GM18507 (cell line): Measurements from ENCODE around the gene ST6GALNAC2.
A peak's percentile ranks its signal among the peaks of the same experiment; 100 is the strongest.
"Not testable (repeated sequence)": the region's sequence is repeated elsewhere in the genome, so short reads cannot be mapped to it uniquely, and the experiment has no call there.

Source experiments
- DNase-seq: peaks from one replicate; pipeline ENCODE4 v3.0.0; 2011; ENCODE audit warnings: low read depth; ENCODE audit not compliant: insufficient read length; ENCODE audit errors: extremely low spot score
- FAIRE-seq: peaks from 2 replicates; lab custom pipeline; 2011; peaks lifted over from hg19 to GRCh38; lab: Jason Lieb, UNC

The ST6GALNAC2 gene

DNA sequence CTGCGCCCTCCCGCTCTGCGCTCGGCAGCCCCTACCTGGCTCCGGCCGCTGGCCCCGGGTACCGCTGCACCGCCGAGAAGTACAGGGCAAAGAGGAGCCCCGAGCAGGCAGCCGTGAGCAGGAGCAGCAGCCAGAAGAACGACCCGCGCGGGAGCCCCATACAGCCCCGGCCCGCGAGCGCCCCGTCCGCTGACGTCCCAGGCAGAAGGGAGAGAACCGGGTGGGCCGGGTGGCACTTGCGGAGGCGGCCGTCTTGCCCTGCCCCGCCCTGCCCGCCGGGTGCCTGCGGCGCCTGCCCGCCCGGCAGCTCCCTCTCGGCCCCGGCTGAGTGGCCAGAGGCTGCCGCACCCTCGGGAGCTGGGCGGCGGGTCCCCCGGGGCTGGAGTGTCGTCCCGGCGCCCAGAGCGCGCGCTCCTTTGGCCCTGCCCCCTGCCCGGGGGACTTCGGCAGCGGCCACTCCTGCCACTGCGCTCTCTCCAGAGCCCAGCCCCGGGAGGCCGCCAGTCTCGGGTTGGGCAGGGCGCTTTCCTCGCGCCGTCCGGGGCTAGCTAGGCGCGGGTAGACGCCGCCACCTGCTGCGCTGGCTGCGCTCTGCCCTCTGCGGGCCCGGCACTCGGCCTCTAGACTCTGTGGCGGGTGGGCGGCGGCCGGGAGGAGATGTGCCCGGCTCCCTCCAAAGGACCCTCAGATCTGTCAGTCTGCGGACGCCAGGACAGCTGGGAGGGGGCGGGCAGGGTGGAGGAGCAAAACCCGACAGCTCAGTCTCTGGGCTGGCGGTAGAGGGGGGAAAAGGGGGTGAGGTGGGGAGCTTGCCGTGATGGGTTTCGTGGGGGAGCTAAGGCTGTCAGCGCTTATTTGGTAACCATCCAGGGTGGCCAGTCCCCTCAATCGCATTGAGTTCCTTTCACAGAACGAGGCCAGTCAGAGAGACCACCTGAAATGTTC lies at the start of gene ST6GALNAC2:
TSS of gene ST6GALNAC2 (minus strand) at position 212 of the 945 bp plus-strand sequence. CDS start at position 160, 52 bp downstream.
- FAIRE-seq = no peak
- DNase-seq = no peak

DNA sequence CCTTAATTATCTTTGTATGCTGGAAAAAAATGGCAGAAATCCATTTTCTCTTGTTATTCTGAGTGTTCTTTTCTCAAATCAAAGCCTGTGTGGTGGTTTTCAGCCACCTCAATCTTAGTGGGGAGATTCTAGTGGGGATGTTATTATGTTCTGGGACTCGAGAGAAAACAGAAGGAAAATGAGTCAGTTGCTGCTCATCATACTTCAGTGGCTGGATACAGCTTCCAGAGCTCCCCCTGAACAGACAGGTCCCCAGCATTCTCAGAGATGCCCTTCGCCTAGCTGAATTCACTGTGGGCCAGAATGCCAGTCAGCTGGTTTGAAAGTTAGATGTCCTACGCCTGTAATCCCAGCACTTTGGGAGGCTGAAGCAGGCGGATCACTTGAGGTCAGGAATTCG lies 49.4 kb upstream of the ST6GALNAC2 start:
- DNase-seq = no peak
- no peak for FAIRE-seq

- no peak for DNase-seq
- FAIRE-seq = no peak
Observed at GRCh38 chr17:76633628-76634328, 48.1 kb upstream of the ST6GALNAC2 start.

DNA sequence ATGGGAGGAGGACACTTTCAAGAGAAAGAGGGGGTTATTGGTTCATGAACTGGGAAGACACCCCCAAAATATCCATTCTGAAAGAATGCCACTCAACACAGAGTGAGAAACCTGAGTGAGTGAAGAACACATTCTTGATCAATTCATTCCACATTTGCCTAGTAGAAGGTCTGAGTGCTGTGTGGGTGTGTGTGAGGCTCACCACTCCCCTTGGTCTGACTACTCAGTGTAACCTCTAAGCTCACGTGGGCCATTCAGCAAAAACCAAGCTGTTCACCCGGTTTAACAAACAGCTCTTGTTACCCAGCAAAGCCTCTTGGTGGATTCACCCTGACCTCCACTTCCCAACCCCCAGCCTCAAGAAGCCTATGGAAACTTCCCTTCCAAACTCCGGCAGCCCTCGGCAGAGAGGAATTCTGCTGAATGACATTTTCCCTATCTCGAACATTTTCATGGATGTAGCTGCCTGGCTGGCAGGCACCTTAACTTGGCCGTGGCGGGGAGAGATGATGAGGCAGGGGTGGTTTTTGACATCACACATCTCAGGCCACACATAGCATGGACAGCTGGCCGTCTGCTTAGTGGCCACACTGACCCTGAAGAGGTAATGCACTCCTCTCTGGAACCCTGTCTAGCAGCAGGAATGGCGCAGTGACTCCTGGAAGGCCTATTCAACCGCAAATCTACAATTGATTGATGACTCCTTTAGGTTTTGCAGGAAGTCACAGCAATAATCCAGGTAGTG lies 46.3 kb upstream of the ST6GALNAC2 start:
- DNase-seq (no peak), FAIRE-seq (no peak)

- FAIRE-seq (no peak), DNase-seq (no peak)
Observed at GRCh38 chr17:76630151-76630550, 44.5 kb upstream of the ST6GALNAC2 start.

DNA sequence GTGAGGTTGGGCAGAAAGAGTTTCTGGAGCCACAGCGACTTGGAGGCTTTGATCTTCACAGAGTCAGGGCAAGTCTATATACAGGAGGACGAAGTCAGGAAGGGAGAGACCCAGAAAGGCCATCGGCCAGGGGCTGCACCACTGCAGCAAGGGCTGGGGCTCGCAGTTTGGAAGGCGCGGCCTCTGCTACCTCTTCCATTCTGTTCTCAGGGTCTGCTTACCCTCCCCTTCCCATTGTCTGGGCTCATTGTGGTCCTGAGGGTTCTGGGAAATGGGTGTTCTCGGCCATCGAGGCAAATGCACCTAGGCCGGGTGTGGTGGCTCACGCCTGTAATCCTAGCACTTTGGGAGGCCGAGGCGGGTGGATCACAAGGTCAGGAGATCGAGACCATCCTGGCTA lies 41.9 kb upstream of the ST6GALNAC2 start:
- no peak for FAIRE-seq
- no peak for DNase-seq

GRCh38 chr17:76626442-76626841 lies 40.8 kb upstream of the ST6GALNAC2 start:
- no peak for FAIRE-seq
- no peak for DNase-seq

GRCh38 chr17:76625496-76625895 lies 39.8 kb upstream of the ST6GALNAC2 start:
- FAIRE-seq (no peak), DNase-seq (no peak)

- peak; percentile 56 for DNase-seq
- no peak for FAIRE-seq
Observed at GRCh38 chr17:76623271-76624146, 37.8 kb upstream of the ST6GALNAC2 start.

- DNase-seq (no peak), FAIRE-seq (no peak)
Observed at GRCh38 chr17:76617838-76618237, 32.2 kb upstream of the ST6GALNAC2 start.

- FAIRE-seq = no peak
- no peak for DNase-seq
Observed at GRCh38 chr17:76614912-76615617, 29.4 kb upstream of the ST6GALNAC2 start.

DNA sequence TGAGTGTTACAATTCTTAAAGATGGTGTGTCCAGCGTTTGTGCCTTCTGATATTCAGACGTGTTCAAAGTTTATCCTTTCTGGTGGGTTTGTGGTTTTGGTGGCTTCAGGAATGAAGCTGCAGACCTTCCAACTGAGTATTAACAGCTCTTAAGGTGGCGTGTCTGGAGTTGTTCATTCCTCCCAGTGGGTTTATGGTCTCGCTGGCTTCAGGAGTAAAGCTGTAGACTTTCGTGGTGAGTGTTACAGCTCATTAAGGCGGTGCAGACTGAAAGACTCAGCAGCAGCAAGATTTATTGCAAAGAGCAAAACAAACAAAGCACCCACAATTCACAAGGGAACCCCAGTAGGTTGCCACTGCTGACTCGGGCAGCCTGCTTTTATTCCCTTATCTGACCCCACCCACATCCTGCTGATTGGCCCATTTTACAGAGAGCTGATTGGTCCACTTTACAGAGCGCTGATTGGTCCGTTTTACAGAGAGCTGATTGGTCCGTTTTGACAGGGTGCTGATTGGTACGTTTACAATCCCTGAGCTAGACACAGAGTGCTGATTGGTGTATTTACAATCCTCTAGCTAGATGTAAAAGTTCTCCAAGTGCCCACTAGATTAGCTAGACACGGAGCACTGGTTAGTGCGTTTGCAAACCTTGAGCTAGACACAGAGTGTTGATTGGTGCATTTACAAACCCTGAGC lies 28.6 kb upstream of the ST6GALNAC2 start:
- FAIRE-seq, DNase-seq: not testable (repeated sequence)

GRCh38 chr17:76612977-76613851 lies 27.6 kb upstream of the ST6GALNAC2 start:
- DNase-seq (no peak), FAIRE-seq (no peak)

- DNase-seq (no peak), FAIRE-seq (no peak)
Observed at GRCh38 chr17:76612465-76612864, 26.8 kb upstream of the ST6GALNAC2 start.

- DNase-seq (no peak), FAIRE-seq (no peak)
Observed at GRCh38 chr17:76611758-76612157, 26.1 kb upstream of the ST6GALNAC2 start.

DNA sequence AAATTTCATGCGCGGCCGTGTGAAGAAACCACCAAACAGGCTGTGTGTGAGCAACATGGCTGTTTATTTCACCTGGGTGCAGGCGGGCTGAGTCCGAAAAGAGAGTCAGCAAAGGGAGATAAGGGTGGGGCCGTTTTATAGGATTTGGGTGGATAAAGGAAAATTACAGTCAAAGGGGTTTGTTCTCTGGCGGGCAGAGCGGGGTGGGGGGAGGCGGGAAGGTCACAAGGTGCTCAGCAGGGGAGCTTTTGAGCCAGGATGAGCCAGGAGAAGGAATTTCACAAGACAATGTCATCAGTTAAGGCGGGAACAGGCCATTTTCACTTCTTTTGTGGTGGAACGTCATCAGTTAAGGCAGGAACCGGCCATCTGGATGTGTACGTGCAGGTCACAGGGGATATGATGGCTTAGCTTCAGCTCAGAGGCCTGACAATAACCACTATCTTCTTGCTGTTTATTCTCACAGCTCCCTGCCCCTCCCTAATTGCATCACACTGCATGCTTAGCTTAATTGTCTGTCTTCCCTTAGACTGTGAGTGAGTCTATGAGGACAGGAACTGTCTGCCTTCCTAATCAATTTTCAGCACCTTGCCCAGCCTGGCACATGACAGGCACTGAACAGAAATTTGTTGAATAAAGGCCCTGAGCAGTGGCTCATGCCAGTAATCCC lies 25.6 kb upstream of the ST6GALNAC2 start:
- not testable (repeated sequence) for DNase-seq

More for the DNA sequence above, 25.6 kb upstream of the ST6GALNAC2 start:
- not testable (repeated sequence) for FAIRE-seq
